Transverse colon (tissue), 4 donors: ENCODE measurements around the gene SMIM3. TPM values are rescaled to one million over a fixed set of nuclear protein-coding genes. Genes with fewer than 3 reads are reported as not detected.
"Not testable (repeated sequence)": the region's sequence is repeated elsewhere in the genome, so short reads cannot be mapped to it uniquely, and the experiment has no call there.

ENCODE experiments used
- DNase-seq: peaks from one replicate; pipeline ENCODE4 v3.0.0-alpha.2; 2019
- H3K27ac ChIP-seq, 4 donors: fragments of 200-600 bp; sonication (generic); 2 replicates each; pipeline ENCODE4 v1.5.1; 2016 to 2018; ENCODE audit warnings: inconsistent platforms in 4 of 4
- H3K27me3 ChIP-seq: fragments of 200-600 bp; sonication (generic); 2 replicates; pipeline ENCODE4 v1.5.1; 2017; ENCODE audit warnings: inconsistent platforms
- H3K36me3 ChIP-seq, 4 donors: fragments of 200-600 bp; sonication (generic); 2 replicates each; pipeline ENCODE4 v1.5.1; 2017 to 2019; ENCODE audit warnings: inconsistent platforms in 4 of 4
- H3K4me1 ChIP-seq, 4 donors: fragments of 200-600 bp; sonication (generic); 2 replicates each; pipeline ENCODE4 v1.5.1; 2017 to 2020; ENCODE audit warnings: inconsistent platforms in 4 of 4
- H3K4me3 ChIP-seq, 4 donors: fragments of 200-600 bp; sonication (generic); 1 replicate in 1 of 4; 2 replicates in 3 of 4; pipeline versions ENCODE4 v1.5.1 to v1.6.1; 2017 to 2019; ENCODE audit warnings: inconsistent platforms in 4 of 4
- H3K9me3 ChIP-seq, 2 donors: fragments of 200-600 bp; sonication (generic); 2 replicates each; pipeline ENCODE4 v1.5.1; 2017 to 2019; ENCODE audit warnings: inconsistent platforms in 2 of 2
- EP300 ChIP-seq: sonication (generic); formaldehyde crosslinking; IDR thresholded peaks from one replicate; pipeline ENCODE4 v1.6.1; 2017; ENCODE audit warnings: antibody characterized with exemption, low read depth
- POLR2A ChIP-seq: fragments of 450-650 bp; IDR thresholded peaks from one replicate; pipeline ENCODE4 v1.6.1; 2016; ENCODE audit warnings: antibody characterized with exemption, mild to moderate bottlenecking, moderate library complexity
- POLR2AphosphoS5 ChIP-seq, 3 donors: sonication (generic); formaldehyde crosslinking; IDR thresholded peaks; one replicate each; pipeline ENCODE4 v1.6.1; 2016; ENCODE audit warnings: antibody characterized with exemption in 3 of 3
- WGBS, 2 donors: methylation state at CpG; one replicate each; pipeline ENCODE4 v1.1.5; 2018; ENCODE audit warnings: low coverage in 1 of 2; 5-methylcytosine and 5-hydroxymethylcytosine counted together
- in situ Hi-C, 4 donors: fragments of 200-750 bp; cut with MboI; loops; one replicate each; pipeline versions ENCODE4 v1.15.0 to v1.15.1; 2017; ENCODE audit warnings: low sequenced_read_pairs in 3 of 4, low pct_ligation_motif_present in 1 of 4, low pct_unique_long_range_greater_than_20kb in 1 of 4
- intact Hi-C: fragments of 100-400 bp; cut with DNase I; formaldehyde crosslinking; loops from one replicate; pipeline ENCODE4 v1.15.1; 2023; ENCODE audit warnings: low total_unique reads
- total RNA-seq, 4 donors: library from RNA; depleted of rRNA; stranded (reverse); fragments of >200 nt; gene quantifications; one replicate each; pipeline ENCODE4 v1.1.0, GENCODE V29; 2016
- TF ChIP-seq, protein P1 (sequence below), 5 experiments: fragments of 200-600 bp in 3 of 5; fragments of 450-650 bp in 2 of 5; sonication (generic) in 3 of 5; IDR thresholded peaks; 1 replicate in 2 of 5; 2 replicates in 3 of 5; pipeline ENCODE4 v1.5.1; 2016 to 2017; ENCODE audit warnings: antibody characterized with exemption in 5 of 5, inconsistent platforms in 3 of 5, mild to moderate bottlenecking in 2 of 5, moderate library complexity in 1 of 5

Gene SMIM3
- total RNA-seq, 4 donors from 2014 or later, result 19.1 to 22.4 (median 20.4) TPM

- peaks cover 0 to 60% (median 17%) of the 10 kb centered on the region in 4 donors for H3K36me3 ChIP-seq
- WGBS, 2 donors, result 75 to 82% methylated on average over 2 to 7 of the region's 7 CpGs
- in situ Hi-C loops, result no loop called here
Measured at GRCh38 chr5:150734579-150735384, 43.8 kb upstream of the SMIM3 start.

GRCh38 chr5:150738862-150739261 is 39.7 kb upstream of the SMIM3 start:
- intact Hi-C loops, result no loop called here
- in situ Hi-C loops, result no loop called here
- WGBS, 2 donors, result 93% methylated on average over 7 of the region's 7 CpGs; no CpG with 5 or more reads in 1 of the 2 donors

More at GRCh38 chr5:150734579-150735384, 43.8 kb upstream of the SMIM3 start:
- Histone ChIP-seq H3K9me3 (peaks cover 0 to 6% of the 10 kb centered on the region in 2 donors), H3K27ac (peak overlapping the region; percentile 3 to 72 (median 18)), H3K4me1 (peaks cover 0 to 26% (median 5%) of the 10 kb centered on the region in 4 donors), H3K4me3 (no peak overlapping the region), H3K27me3 (no peaks in the 10 kb centered on the region)
- intact Hi-C loops, result no loop called here
- TF ChIP-seq POLR2AphosphoS5 (IDR thresholded peaks at IDR 0.05) (no peak), EP300 (no peak)
- TF ChIP-seq, protein P1, sequence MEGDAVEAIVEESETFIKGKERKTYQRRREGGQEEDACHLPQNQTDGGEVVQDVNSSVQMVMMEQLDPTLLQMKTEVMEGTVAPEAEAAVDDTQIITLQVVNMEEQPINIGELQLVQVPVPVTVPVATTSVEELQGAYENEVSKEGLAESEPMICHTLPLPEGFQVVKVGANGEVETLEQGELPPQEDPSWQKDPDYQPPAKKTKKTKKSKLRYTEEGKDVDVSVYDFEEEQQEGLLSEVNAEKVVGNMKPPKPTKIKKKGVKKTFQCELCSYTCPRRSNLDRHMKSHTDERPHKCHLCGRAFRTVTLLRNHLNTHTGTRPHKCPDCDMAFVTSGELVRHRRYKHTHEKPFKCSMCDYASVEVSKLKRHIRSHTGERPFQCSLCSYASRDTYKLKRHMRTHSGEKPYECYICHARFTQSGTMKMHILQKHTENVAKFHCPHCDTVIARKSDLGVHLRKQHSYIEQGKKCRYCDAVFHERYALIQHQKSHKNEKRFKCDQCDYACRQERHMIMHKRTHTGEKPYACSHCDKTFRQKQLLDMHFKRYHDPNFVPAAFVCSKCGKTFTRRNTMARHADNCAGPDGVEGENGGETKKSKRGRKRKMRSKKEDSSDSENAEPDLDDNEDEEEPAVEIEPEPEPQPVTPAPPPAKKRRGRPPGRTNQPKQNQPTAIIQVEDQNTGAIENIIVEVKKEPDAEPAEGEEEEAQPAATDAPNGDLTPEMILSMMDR (IDR thresholded peaks at IDR 0.05), result no peak
- DNase-seq, result peak; percentile 40

DNA sequence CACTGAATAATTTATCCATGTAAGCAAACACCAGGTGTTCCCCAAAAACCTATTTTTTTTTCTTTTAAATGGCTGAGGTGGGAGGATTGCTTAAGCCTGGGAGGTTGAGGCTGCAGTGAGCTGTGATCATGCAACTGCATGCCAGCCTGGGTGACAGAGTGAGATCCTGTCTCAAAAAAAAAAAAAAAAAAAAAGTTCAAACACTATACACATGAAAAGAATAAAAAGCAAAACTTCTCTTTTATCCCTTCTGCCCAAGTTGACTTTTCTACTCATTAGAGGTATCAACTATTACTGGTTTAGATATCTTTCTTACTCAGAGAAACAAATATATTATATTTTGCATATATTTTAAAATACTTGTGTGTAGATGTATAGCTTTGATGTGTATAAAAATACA is 37.6 kb upstream of the SMIM3 start:
- Histone ChIP-seq H3K9me3 (peaks cover 0 to 5% of the 10 kb centered on the region in 2 donors), H3K27me3 (no peaks in the 10 kb centered on the region), H3K27ac (no peak overlapping the region), H3K4me1 (peaks cover 0 to 18% (median 2%) of the 10 kb centered on the region in 4 donors), H3K36me3 (peaks cover 0 to 25% (median 5%) of the 10 kb centered on the region in 4 donors), H3K4me3 (no peak overlapping the region)
- intact Hi-C loops, result loop anchor here (1.0 kb wide), 1 partner anchor 20 kb away; no protein-coding TSS in a partner anchor
- DNase-seq, result no peak
- TF ChIP-seq EP300 (no peak), POLR2A (no peak), POLR2AphosphoS5 (IDR thresholded peaks at IDR 0.05) (no peak)
- TF ChIP-seq, protein P1 (IDR thresholded peaks at IDR 0.05), result no peak
- in situ Hi-C loops, result no loop called here

More at GRCh38 chr5:150738862-150739261, 39.7 kb upstream of the SMIM3 start:
- no peak for DNase-seq
- peaks cover 0 to 6% of the 10 kb centered on the region in 2 donors for H3K9me3 ChIP-seq
- no peak overlapping the region for H3K27ac ChIP-seq
- H3K4me1 ChIP-seq, result peaks cover 0 to 26% (median 5%) of the 10 kb centered on the region in 4 donors
- TF ChIP-seq POLR2A, result no peak
- no peak for TF ChIP-seq EP300
- TF ChIP-seq, protein P1 (IDR thresholded peaks at IDR 0.05), result no peak
- TF ChIP-seq POLR2AphosphoS5 (IDR thresholded peaks at IDR 0.05), result no peak
- no peaks in the 10 kb centered on the region for H3K27me3 ChIP-seq
- peaks cover 0 to 38% (median 5%) of the 10 kb centered on the region in 4 donors for H3K36me3 ChIP-seq
- no peak overlapping the region for H3K4me3 ChIP-seq

DNA sequence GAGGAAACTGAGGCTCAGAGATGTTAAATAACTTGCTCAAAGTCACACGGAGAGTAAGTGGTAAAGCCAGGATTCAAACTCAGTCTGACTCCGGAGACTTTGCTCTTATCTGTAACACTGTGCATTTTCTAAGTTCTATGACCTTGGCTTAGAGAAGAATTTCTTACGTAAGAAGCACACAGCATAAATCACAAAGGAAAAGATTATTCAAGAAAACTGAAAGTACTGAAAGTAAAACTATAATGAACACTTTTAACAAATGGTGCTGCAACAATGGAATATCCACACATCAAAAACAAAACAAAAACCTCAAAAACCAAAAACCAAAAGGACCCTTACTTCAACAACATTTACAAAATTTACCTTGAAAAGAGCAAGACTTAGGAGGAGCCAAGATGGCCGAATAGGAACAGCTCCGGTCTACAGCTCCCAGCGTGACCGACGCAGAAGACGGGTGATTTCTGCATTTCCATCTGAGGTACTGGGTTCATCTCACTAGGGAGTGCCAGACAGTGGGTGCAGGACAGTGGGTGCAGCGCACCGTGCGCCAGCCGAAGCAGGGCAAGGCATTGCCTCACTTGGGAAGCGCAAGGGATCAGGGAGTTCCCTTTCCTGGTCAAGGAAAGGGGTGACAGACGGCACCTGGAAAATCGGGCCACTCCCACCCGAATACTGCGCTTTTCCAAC is 36.0 kb upstream of the SMIM3 start:
- not testable (repeated sequence) for DNase-seq

DNA sequence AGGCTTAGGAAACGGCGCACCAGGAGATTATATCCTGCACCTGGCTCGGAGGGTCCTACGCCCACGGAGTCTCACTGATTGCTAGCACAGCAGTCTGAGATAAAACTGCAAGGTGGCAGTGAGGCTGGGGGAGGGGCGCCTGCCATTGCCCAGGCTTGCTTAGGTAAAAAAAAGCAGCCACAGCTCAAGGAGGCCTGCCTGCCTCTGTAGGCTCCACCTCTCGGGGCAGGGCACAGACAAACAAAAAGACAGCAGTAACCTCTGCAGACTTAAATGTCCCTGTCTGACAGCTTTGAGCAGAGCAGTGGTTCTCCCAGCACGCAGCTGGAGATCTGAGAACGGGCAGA is 35.4 kb upstream of the SMIM3 start:
- H3K27me3 ChIP-seq, DNase-seq, H3K4me1 ChIP-seq, H3K27ac ChIP-seq, in situ Hi-C loops, H3K9me3 ChIP-seq, intact Hi-C loops, H3K4me3 ChIP-seq: not testable (repeated sequence)
- H3K36me3 ChIP-seq, result peaks cover 0 to 19% (median 5%) of the 10 kb centered on the region in 4 donors
- 92% methylated on average over 9 of the region's 9 CpGs; no CpG with 5 or more reads in 1 of the 2 donors for WGBS, 2 donors

More for the DNA sequence above, 36.0 kb upstream of the SMIM3 start:
- Histone ChIP-seq H3K36me3 (peaks cover 0 to 19% (median 5%) of the 10 kb centered on the region in 4 donors), H3K4me1 (peaks cover 0 to 11% (median 2%) of the 10 kb centered on the region in 4 donors)
- H3K27ac ChIP-seq, in situ Hi-C loops, intact Hi-C loops, H3K4me3 ChIP-seq, H3K9me3 ChIP-seq, H3K27me3 ChIP-seq: not testable (repeated sequence)
- 88 to 92% methylated on average over 5 to 18 of the region's 18 CpGs for WGBS, 2 donors
